HG03575 (cell line): ENCODE data around the gene NLRX1.
"Not testable (repeated sequence)": the region's sequence is repeated elsewhere in the genome, so short reads cannot be mapped to it uniquely, and the experiment has no call there.

ENCODE experiments used
- ATAC-seq: cut with Tn5 transposase; IDR thresholded peaks from one replicate; pipeline ENCODE4 v1.9.1; 2021; ENCODE audit not compliant: unreplicated experiment, insufficient number of reproducible peaks, low FRiP score; ENCODE audit errors: extremely low read depth

NLRX1 gene

GRCh38 chr11:119201236-119201635 is 32.7 kb downstream of the NLRX1 start:
- not testable (repeated sequence) for ATAC-seq

GRCh38 chr11:119202554-119202953 is 34.0 kb downstream of the NLRX1 start:
- ATAC-seq = no peak

- ATAC-seq = no peak
Measured at GRCh38 chr11:119204066-119204465, 35.5 kb downstream of the NLRX1 start.

- ATAC-seq = no peak
Measured at GRCh38 chr11:119205080-119205479, 36.6 kb downstream of the NLRX1 start.

- ATAC-seq = no peak
Measured at GRCh38 chr11:119205574-119206510, 37.3 kb downstream of the NLRX1 start, which contains the start of gene CBL. Gene CBL (plus strand): TSS chr11:119206339. CDS start chr11:119206418, 79 bp downstream.

GRCh38 chr11:119206511-119207414 is 38.2 kb downstream of the NLRX1 start:
- ATAC-seq = no peak

GRCh38 chr11:119207415-119207960 is 39.0 kb downstream of the NLRX1 start:
- no peak for ATAC-seq

GRCh38 chr11:119209186-119209585 is 40.7 kb downstream of the NLRX1 start:
- ATAC-seq = no peak

- no peak for ATAC-seq
Measured at GRCh38 chr11:119210050-119210449, 41.5 kb downstream of the NLRX1 start.

GRCh38 chr11:119218141-119218878 is 49.8 kb downstream of the NLRX1 start:
- no peak for ATAC-seq

- ATAC-seq = no peak
Measured at GRCh38 chr11:119222308-119222707, 53.8 kb downstream of the NLRX1 start.

GRCh38 chr11:119222891-119223290 is 54.4 kb downstream of the NLRX1 start:
- ATAC-seq = no peak

- ATAC-seq = no peak
Measured at GRCh38 chr11:119223856-119224255, 55.3 kb downstream of the NLRX1 start.

- ATAC-seq = not testable (repeated sequence)
Measured at GRCh38 chr11:119228535-119229287, 60.2 kb downstream of the NLRX1 start.

- no peak for ATAC-seq
Measured at GRCh38 chr11:119229288-119229672, 60.8 kb downstream of the NLRX1 start.

- no peak for ATAC-seq
Measured at GRCh38 chr11:119229741-119230140, 61.2 kb downstream of the NLRX1 start.
